Mucosa of stomach (tissue), 1 donor: ENCODE results near the gene STARD7.

Source experiments
- H3K27me3 ChIP-seq: one replicate; pipeline ENCODE4 v1.7.0; 2013; ENCODE audit warnings: mild to moderate bottlenecking, low read length; ENCODE audit not compliant: control insufficient read depth, insufficient read depth
- H3K36me3 ChIP-seq: one replicate; pipeline ENCODE4 v1.7.0; 2013; ENCODE audit warnings: low read length; ENCODE audit not compliant: control insufficient read depth, insufficient read depth
- H3K4me1 ChIP-seq: one replicate; pipeline ENCODE4 v1.7.0; 2013; ENCODE audit warnings: mild to moderate bottlenecking, low read length; ENCODE audit not compliant: control insufficient read depth, insufficient read depth
- H3K4me3 ChIP-seq: one replicate; pipeline ENCODE4 v1.7.0; 2013; ENCODE audit warnings: low read length
- H3K9ac ChIP-seq: one replicate; pipeline ENCODE4 v1.7.0; 2013; ENCODE audit warnings: mild to moderate bottlenecking, low read length, moderate library complexity
- H3K9me3 ChIP-seq: one replicate; pipeline ENCODE4 v1.7.0; 2013; ENCODE audit warnings: mild to moderate bottlenecking, low read length, moderate library complexity; ENCODE audit not compliant: control insufficient read depth
- donor health status: Pancreatic carcinoma.

Gene STARD7

GRCh38 chr2:96245609-96246390 lies 37.2 kb upstream of the STARD7 start:
- Histone ChIP-seq H3K36me3 (no peaks in the 10 kb centered on the region), H3K4me3 (no peak overlapping the region), H3K4me1 (peaks cover 7% of the 10 kb centered on the region), H3K9ac (no peak overlapping the region), H3K27me3 (no peaks in the 10 kb centered on the region), H3K9me3 (no peaks in the 10 kb centered on the region)

- Histone ChIP-seq H3K4me1 (peaks cover 7% of the 10 kb centered on the region), H3K27me3 (no peaks in the 10 kb centered on the region), H3K4me3 (no peak overlapping the region), H3K36me3 (no peaks in the 10 kb centered on the region), H3K9ac (no peak overlapping the region), H3K9me3 (no peaks in the 10 kb centered on the region)
These were observed 35.2 kb upstream of the STARD7 start for GRCh38 chr2:96243843-96244242.

GRCh38 chr2:96241900-96242611 lies 33.4 kb upstream of the STARD7 start:
- no peaks in the 10 kb centered on the region for H3K9me3 ChIP-seq
- H3K9ac ChIP-seq, result no peak overlapping the region
- no peaks in the 10 kb centered on the region for H3K27me3 ChIP-seq
- no peaks in the 10 kb centered on the region for H3K4me1 ChIP-seq
- no peaks in the 10 kb centered on the region for H3K36me3 ChIP-seq
- no peak overlapping the region for H3K4me3 ChIP-seq

- H3K9ac ChIP-seq, result no peak overlapping the region
- no peaks in the 10 kb centered on the region for H3K9me3 ChIP-seq
- H3K4me3 ChIP-seq, result no peak overlapping the region
- no peaks in the 10 kb centered on the region for H3K27me3 ChIP-seq
- H3K4me1 ChIP-seq, result no peaks in the 10 kb centered on the region
- H3K36me3 ChIP-seq, result no peaks in the 10 kb centered on the region
These were observed 32.6 kb upstream of the STARD7 start for GRCh38 chr2:96241227-96241626.

GRCh38 chr2:96240341-96241038 lies 31.9 kb upstream of the STARD7 start:
- Histone ChIP-seq H3K9me3 (no peaks in the 10 kb centered on the region), H3K4me1 (no peaks in the 10 kb centered on the region), H3K27me3 (no peaks in the 10 kb centered on the region), H3K4me3 (no peak overlapping the region), H3K9ac (no peak overlapping the region), H3K36me3 (no peaks in the 10 kb centered on the region)

- no peaks in the 10 kb centered on the region for H3K36me3 ChIP-seq
These were observed 31.2 kb upstream of the STARD7 start for GRCh38 chr2:96239745-96240264.

GRCh38 chr2:96239091-96239490 lies 30.5 kb upstream of the STARD7 start:
- Histone ChIP-seq H3K4me3 (no peak overlapping the region), H3K4me1 (no peaks in the 10 kb centered on the region), H3K27me3 (no peaks in the 10 kb centered on the region), H3K9me3 (no peaks in the 10 kb centered on the region), H3K9ac (no peak overlapping the region), H3K36me3 (no peaks in the 10 kb centered on the region)

More at GRCh38 chr2:96239745-96240264, 31.2 kb upstream of the STARD7 start:
- no peak overlapping the region for H3K4me3 ChIP-seq
- no peaks in the 10 kb centered on the region for H3K9me3 ChIP-seq
- no peaks in the 10 kb centered on the region for H3K27me3 ChIP-seq
- no peak overlapping the region for H3K9ac ChIP-seq
- H3K4me1 ChIP-seq, result no peaks in the 10 kb centered on the region

- Histone ChIP-seq H3K9me3 (no peaks in the 10 kb centered on the region), H3K9ac (no peak overlapping the region), H3K36me3 (no peaks in the 10 kb centered on the region), H3K4me3 (no peak overlapping the region), H3K4me1 (no peaks in the 10 kb centered on the region), H3K27me3 (no peaks in the 10 kb centered on the region)
These were observed 29.6 kb upstream of the STARD7 start for GRCh38 chr2:96238266-96238665.

GRCh38 chr2:96236882-96237281 lies 28.3 kb upstream of the STARD7 start:
- Histone ChIP-seq H3K4me1 (no peaks in the 10 kb centered on the region), H3K9me3 (no peaks in the 10 kb centered on the region)

GRCh38 chr2:96233880-96234316 lies 25.3 kb upstream of the STARD7 start:
- no peak overlapping the region for H3K4me3 ChIP-seq
- no peak overlapping the region for H3K9ac ChIP-seq
- no peaks in the 10 kb centered on the region for H3K36me3 ChIP-seq
- H3K27me3 ChIP-seq, result no peaks in the 10 kb centered on the region
- H3K9me3 ChIP-seq, result no peaks in the 10 kb centered on the region
- no peaks in the 10 kb centered on the region for H3K4me1 ChIP-seq

More at GRCh38 chr2:96236882-96237281, 28.3 kb upstream of the STARD7 start:
- no peak overlapping the region for H3K4me3 ChIP-seq
- no peaks in the 10 kb centered on the region for H3K27me3 ChIP-seq
- H3K36me3 ChIP-seq, result no peaks in the 10 kb centered on the region
- H3K9ac ChIP-seq, result no peak overlapping the region

GRCh38 chr2:96233436-96233835 lies 24.8 kb upstream of the STARD7 start:
- H3K27me3 ChIP-seq, result no peaks in the 10 kb centered on the region
- H3K9me3 ChIP-seq, result no peaks in the 10 kb centered on the region
- no peak overlapping the region for H3K4me3 ChIP-seq
- no peaks in the 10 kb centered on the region for H3K36me3 ChIP-seq
- no peaks in the 10 kb centered on the region for H3K4me1 ChIP-seq
- H3K9ac ChIP-seq, result no peak overlapping the region

GRCh38 chr2:96231316-96231715 lies 22.7 kb upstream of the STARD7 start:
- no peaks in the 10 kb centered on the region for H3K4me1 ChIP-seq
- H3K4me3 ChIP-seq, result no peak overlapping the region
- H3K9ac ChIP-seq, result no peak overlapping the region
- no peaks in the 10 kb centered on the region for H3K36me3 ChIP-seq
- H3K9me3 ChIP-seq, result no peaks in the 10 kb centered on the region
- H3K27me3 ChIP-seq, result no peaks in the 10 kb centered on the region
